OCI-LY3 (cell line): ENCODE data around the gene TASOR.
"Not testable (repeated sequence)": the region's sequence is repeated elsewhere in the genome, so short reads cannot be mapped to it uniquely, and the experiment has no call there.

Experiments used
- H2AFZ ChIP-seq: fragments of 200-600, 300-600 bp; shearing (Covaris generic); 2 replicates; pipeline ENCODE4 v1.6.0; 2014; ENCODE audit warnings: antibody characterized with exemption, low read depth, low read length
- H3K27ac ChIP-seq: fragments of 200-600, 300-600 bp; sonication (generic); 2 replicates; pipeline ENCODE4 v1.5.1; 2014; ENCODE audit warnings: mild to moderate bottlenecking, low read length, moderate library complexity, mixed read lengths
- H3K27me3 ChIP-seq: fragments of 200-600, 300-600 bp; sonication (generic); 2 replicates; pipeline ENCODE4 v1.6.1; 2014; ENCODE audit warnings: low read depth, low read length, mixed read lengths
- H3K36me3 ChIP-seq: fragments of 200-600, 300-600 bp; sonication (generic); replicated peaks from 2 replicates; pipeline ENCODE3; 2014; ENCODE audit warnings: low read depth, low read length, mixed read lengths
- H3K4me1 ChIP-seq: fragments of 300-600, 200-600 bp; sonication (generic); 2 replicates; pipeline ENCODE4 v1.6.1; 2014; ENCODE audit warnings: low read length, mixed read lengths
- H3K4me2 ChIP-seq: fragments of 200-600, 300-600 bp; sonication (generic); 2 replicates; pipeline ENCODE4 v1.6.1; 2014; ENCODE audit warnings: low read length, mixed read lengths
- H3K4me3 ChIP-seq: fragments of 300-600, 200-600 bp; sonication (generic); 2 replicates; pipeline ENCODE4 v1.5.1; 2014; ENCODE audit warnings: antibody characterized with exemption, mild to moderate bottlenecking, low read length, moderate library complexity
- H3K79me2 ChIP-seq: fragments of 300-600, 200-600 bp; shearing (Covaris generic); 2 replicates; pipeline ENCODE4 v1.6.1; 2014; ENCODE audit warnings: mild to moderate bottlenecking, low read length, mixed read lengths
- H3K9ac ChIP-seq: fragments of 300-600, 200-600 bp; shearing (Covaris generic); 2 replicates; pipeline ENCODE4 v1.6.0; 2014; ENCODE audit warnings: mild to moderate bottlenecking, low read length, moderate library complexity
- H3K9me3 ChIP-seq: fragments of 200-600, 300-600 bp; shearing (Covaris generic); 2 replicates; pipeline ENCODE4 v1.6.1; 2014; ENCODE audit warnings: low read length, mixed read lengths; ENCODE audit not compliant: insufficient read depth
- H4K20me1 ChIP-seq: fragments of 200-600, 300-600 bp; sonication (generic); 2 replicates; pipeline ENCODE4 v1.6.1; 2016; ENCODE audit warnings: low read length, mixed read lengths; ENCODE audit not compliant: insufficient read depth
- CTCF ChIP-seq: fragments of 200-600, 300-600 bp; sonication (generic); IDR thresholded peaks from 2 replicates; pipeline ENCODE4 v1.5.1; 2014; ENCODE audit warnings: antibody characterized with exemption, low read length, low read depth
- EZH2phosphoT487 ChIP-seq: fragments of 200-600 bp; shearing (Covaris generic); IDR thresholded peaks from 2 replicates; pipeline ENCODE4 v1.6.1; 2018; ENCODE audit warnings: antibody characterized with exemption, mixed run types, low read depth

Gene TASOR

GRCh38 chr3:56693750-56694149, 10.7 kb upstream of the TASOR start:
- Histone ChIP-seq H3K36me3 (no peaks in the 10 kb centered on the region), H4K20me1 (no peaks in the 10 kb centered on the region), H3K4me1 (peaks cover 16% of the 10 kb centered on the region), H3K79me2 (no peaks in the 10 kb centered on the region), H3K27ac (no peak overlapping the region), H3K4me2 (no peak overlapping the region), H3K27me3 (no peaks in the 10 kb centered on the region), H3K4me3 (no peak overlapping the region), H3K9ac (no peak overlapping the region), H3K9me3 (no peaks in the 10 kb centered on the region), H2AFZ (no peak overlapping the region)
- TF ChIP-seq EZH2phosphoT487 (no peak), CTCF (no peak)

DNA sequence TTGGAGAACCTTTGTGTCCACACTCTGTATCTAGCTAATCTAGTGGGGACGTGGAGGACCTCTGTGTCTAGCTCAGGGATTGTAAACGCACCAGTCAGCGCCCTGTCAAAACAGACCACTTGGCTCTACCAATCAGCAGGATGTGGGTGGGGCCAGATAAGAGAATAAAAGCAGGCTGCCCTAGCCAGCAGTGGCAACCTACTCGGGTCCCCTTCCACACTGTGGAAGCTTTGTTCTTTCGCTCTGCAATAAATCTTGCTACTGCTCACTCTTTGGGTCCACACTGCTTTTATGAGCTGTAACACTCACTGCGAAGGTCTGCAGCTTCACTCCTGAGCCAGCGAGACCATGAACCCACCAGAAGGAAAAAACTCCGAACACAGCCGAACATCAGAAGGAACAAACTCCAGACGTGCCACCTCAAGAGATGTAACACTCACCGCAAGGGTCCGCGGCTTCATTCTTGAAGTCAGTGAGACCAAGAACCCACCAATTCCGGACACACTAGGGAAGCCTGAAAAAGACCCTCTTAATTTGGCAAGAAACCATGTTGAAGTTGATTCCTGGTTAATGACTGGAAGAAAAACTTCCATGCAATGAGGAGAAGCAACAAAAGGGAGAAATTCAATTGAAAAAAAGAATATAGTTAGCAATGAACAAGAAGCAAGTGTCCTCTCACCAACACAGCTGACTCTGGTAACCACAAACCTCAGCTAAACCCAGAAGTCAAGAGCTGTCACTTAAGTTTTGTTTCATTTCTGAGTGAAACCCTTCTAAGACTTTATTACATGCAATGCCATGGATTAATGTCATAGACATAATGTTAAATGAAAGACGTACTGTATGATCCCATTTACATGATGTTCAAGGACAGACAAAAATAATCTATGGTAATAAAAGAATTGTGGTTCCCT, 9.7 kb upstream of the TASOR start:
- H3K4me1 ChIP-seq: peaks cover 24% of the 10 kb centered on the region
- not testable (repeated sequence) for H4K20me1 ChIP-seq, H3K4me2 ChIP-seq, H3K27me3 ChIP-seq, H3K27ac ChIP-seq, H3K79me2 ChIP-seq, H3K4me3 ChIP-seq, H2AFZ ChIP-seq, H3K9me3 ChIP-seq, H3K9ac ChIP-seq, H3K36me3 ChIP-seq

GRCh38 chr3:56692001-56692365, 8.9 kb upstream of the TASOR start:
- not testable (repeated sequence) for H3K36me3 ChIP-seq, H3K27me3 ChIP-seq, H3K79me2 ChIP-seq, H3K4me3 ChIP-seq, H3K27ac ChIP-seq, H3K4me2 ChIP-seq, H2AFZ ChIP-seq, H3K9ac ChIP-seq, H3K9me3 ChIP-seq, H4K20me1 ChIP-seq
- peaks cover 24% of the 10 kb centered on the region for H3K4me1 ChIP-seq

- Histone ChIP-seq H3K27me3 (no peaks in the 10 kb centered on the region), H3K36me3 (no peaks in the 10 kb centered on the region), H3K9ac (no peak overlapping the region), H3K27ac (no peak overlapping the region), H3K4me1 (peaks cover 19% of the 10 kb centered on the region), H3K9me3 (no peaks in the 10 kb centered on the region), H3K4me2 (no peak overlapping the region), H3K79me2 (no peaks in the 10 kb centered on the region), H3K4me3 (no peak overlapping the region), H4K20me1 (no peaks in the 10 kb centered on the region), H2AFZ (no peak overlapping the region)
- TF ChIP-seq EZH2phosphoT487 (no peak), CTCF (no peak)
Measured at GRCh38 chr3:56691165-56692000, 8.3 kb upstream of the TASOR start.

DNA sequence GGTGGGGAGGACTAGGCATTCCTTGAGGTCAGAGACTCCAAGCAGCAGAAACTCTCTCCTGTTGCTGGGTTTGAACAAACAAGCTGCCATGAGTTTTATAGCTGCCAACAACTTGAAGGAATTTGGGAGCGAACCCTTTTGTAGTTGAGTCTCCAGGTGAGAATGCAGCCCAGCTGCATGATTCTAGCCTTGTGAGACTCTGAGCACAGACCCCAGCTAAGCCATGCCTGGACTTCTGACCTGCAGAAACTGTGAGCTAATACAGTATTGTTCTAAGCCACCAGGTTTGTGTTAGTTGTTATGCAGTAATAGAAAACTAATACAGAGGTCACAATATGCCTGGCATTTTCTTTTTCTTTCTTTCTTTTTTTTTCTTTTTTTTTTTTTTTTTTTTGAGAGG, 6.2 kb upstream of the TASOR start:
- TF ChIP-seq CTCF (no peak), EZH2phosphoT487 (no peak)
- H3K36me3 ChIP-seq: peaks cover 6% of the 10 kb centered on the region

More for the DNA sequence above, 6.2 kb upstream of the TASOR start:
- Histone ChIP-seq H4K20me1 (no peaks in the 10 kb centered on the region), H3K79me2 (no peaks in the 10 kb centered on the region), H2AFZ (no peak overlapping the region), H3K27ac (no peak overlapping the region), H3K4me1 (peaks cover 19% of the 10 kb centered on the region), H3K27me3 (no peaks in the 10 kb centered on the region), H3K9ac (no peak overlapping the region), H3K4me3 (no peak overlapping the region), H3K9me3 (no peaks in the 10 kb centered on the region), H3K4me2 (no peak overlapping the region)
